Measurements from ENCODE around the gene EDIL3.

- no peak for TF ChIP-seq CTCF (IDR thresholded peaks at IDR 0.05)
- no peak for TF ChIP-seq POLR2A (IDR thresholded peaks at IDR 0.05)
- no peak for TF ChIP-seq POLR2AphosphoS5 (IDR thresholded peaks at IDR 0.05)
These were observed 459.2 kb downstream of the EDIL3 start for GRCh38 chr5:83925321-83925954.

Data from prostate gland (tissue), 2 donors.